Keratinocyte (primary cell): ENCODE results near the gene ETV5. TPM values are rescaled to one million over a fixed set of nuclear protein-coding genes. Genes with fewer than 3 reads are reported as not detected.

ENCODE experiments used
- DNase-seq: peaks from one replicate; pipeline ENCODE4 v3.0.0-alpha.2; 2011; ENCODE audit warnings: low read depth, missing footprints, low spot score
- FAIRE-seq: peaks from 2 replicates; lab custom pipeline; 2011; peaks lifted over from hg19 to GRCh38; lab: Jason Lieb, UNC
- H2AFZ ChIP-seq: 2 replicates; pipeline ENCODE4 v1.6.0; 2012; ENCODE audit warnings: low read length, control low read depth, inconsistent platforms; ENCODE audit not compliant: control insufficient read depth
- H3K27ac ChIP-seq: 2 replicates; pipeline ENCODE4 v1.5.1; 2011; ENCODE audit warnings: low read length; ENCODE audit not compliant: control insufficient read depth, insufficient read depth
- H3K27me3 ChIP-seq: 3 replicates; pipeline ENCODE4 v1.6.0; 2011; ENCODE audit warnings: low read length; ENCODE audit not compliant: control insufficient read depth, insufficient read depth; ENCODE audit errors: extremely low read depth
- H3K36me3 ChIP-seq, 2 experiments: 2 replicates in 1 of 2; 3 replicates in 1 of 2; pipeline ENCODE4 v1.5.1; 2011; ENCODE audit warnings: low read length in 2 of 2, mild to moderate bottlenecking in 1 of 2; ENCODE audit not compliant: control insufficient read depth in 2 of 2, insufficient read depth in 2 of 2; ENCODE audit errors: extremely low read depth in 1 of 2
- H3K4me1 ChIP-seq: 3 replicates; pipeline ENCODE4 v1.5.1; 2011; ENCODE audit warnings: low read length; ENCODE audit not compliant: control insufficient read depth, insufficient read depth; ENCODE audit errors: extremely low read depth
- H3K4me2 ChIP-seq: 3 replicates; pipeline ENCODE4 v1.6.0; 2011; ENCODE audit warnings: low read depth, low read length; ENCODE audit not compliant: control insufficient read depth, insufficient read depth; ENCODE audit errors: extremely low read depth
- H3K4me3 ChIP-seq, 3 experiments: fragments of 200-600 bp in 1 of 3; sonication (generic) in 1 of 3; 2 replicates in 2 of 3; 3 replicates in 1 of 3; pipeline ENCODE4 v1.5.1; 2011 to 2016; ENCODE audit warnings: low read length in 3 of 3, mild to moderate bottlenecking in 3 of 3, control low read depth in 2 of 3, inconsistent platforms in 1 of 3, low read depth in 1 of 3, mixed read lengths in 1 of 3, mixed run types in 1 of 3, moderate library complexity in 1 of 3; ENCODE audit not compliant: control insufficient read depth in 2 of 3, insufficient read depth in 2 of 3; ENCODE audit errors: extremely low read depth in 1 of 3
- H3K79me2 ChIP-seq: 2 replicates; pipeline ENCODE4 v1.6.0; 2012; ENCODE audit warnings: low read length; ENCODE audit not compliant: control insufficient read depth, insufficient read depth
- H3K9ac ChIP-seq: 3 replicates; pipeline ENCODE4 v1.6.0; 2011; ENCODE audit warnings: low read length; ENCODE audit not compliant: control insufficient read depth, insufficient read depth; ENCODE audit errors: extremely low read depth
- H3K9me1 ChIP-seq: 3 replicates; pipeline ENCODE4 v1.6.0; 2011; ENCODE audit warnings: low read length; ENCODE audit not compliant: control insufficient read depth, insufficient read depth; ENCODE audit errors: extremely low read depth
- H3K9me3 ChIP-seq: 2 replicates; pipeline ENCODE4 v1.5.1; 2012; ENCODE audit warnings: low read depth, low read length; ENCODE audit not compliant: control insufficient read depth
- H4K20me1 ChIP-seq: 3 replicates; pipeline ENCODE4 v1.6.0; 2011; ENCODE audit warnings: low read length; ENCODE audit not compliant: control insufficient read depth, insufficient read depth; ENCODE audit errors: extremely low read depth
- EZH2 ChIP-seq: IDR thresholded peaks from one replicate; pipeline ENCODE4 v1.6.1; 2012; ENCODE audit warnings: inconsistent platforms, mild to moderate bottlenecking, low read length, moderate library complexity
- dilution Hi-C: fragments of 300-500 bp; cut with MboI; formaldehyde crosslinking; loops from one replicate; pipeline ENCODE4 v1.7.0; 2020; ENCODE audit warnings: low sequenced_read_pairs; ENCODE audit not compliant: extremely low pct_ligation_motif_present
- polyA plus RNA-seq, 5 experiments: library from polyadenylated mRNA; depleted of rRNA in 3 of 5; stranded (reverse) in 3 of 5; stranded (forward) in 1 of 5; unstranded in 1 of 5; fragments of >200 nt; gene quantifications; 1 replicate in 1 of 5; 2 replicates in 3 of 5; 3 replicates in 1 of 5; pipeline versions ENCODE4 v1.2.1 to v1.2.3, GENCODE V29; 2011 to 2012; ENCODE audit warnings: missing spikeins in 2 of 5, low read depth in 1 of 5, low replicate concordance in 1 of 5
- TF ChIP-seq, protein P1 (sequence below), 3 experiments: IDR thresholded peaks in 1 of 3; conservative IDR thresholded peaks in 1 of 3; optimal IDR thresholded peaks in 1 of 3; 2 replicates in 2 of 3; 3 replicates in 1 of 3; pipeline versions ENCODE3 to v1.5.1; 2011; ENCODE audit warnings: low read length in 3 of 3, mild to moderate bottlenecking in 3 of 3, moderate library complexity in 2 of 3, control low read depth in 1 of 3, inconsistent platforms in 1 of 3; ENCODE audit not compliant: insufficient read depth in 2 of 3; ENCODE audit errors: extremely low read depth in 1 of 3

The ETV5 gene
- polyA plus RNA-seq, 1 donor (not counting 4 experiments of a cell fraction or from before 2014, with no cell fraction given): 28.7 TPM

DNA sequence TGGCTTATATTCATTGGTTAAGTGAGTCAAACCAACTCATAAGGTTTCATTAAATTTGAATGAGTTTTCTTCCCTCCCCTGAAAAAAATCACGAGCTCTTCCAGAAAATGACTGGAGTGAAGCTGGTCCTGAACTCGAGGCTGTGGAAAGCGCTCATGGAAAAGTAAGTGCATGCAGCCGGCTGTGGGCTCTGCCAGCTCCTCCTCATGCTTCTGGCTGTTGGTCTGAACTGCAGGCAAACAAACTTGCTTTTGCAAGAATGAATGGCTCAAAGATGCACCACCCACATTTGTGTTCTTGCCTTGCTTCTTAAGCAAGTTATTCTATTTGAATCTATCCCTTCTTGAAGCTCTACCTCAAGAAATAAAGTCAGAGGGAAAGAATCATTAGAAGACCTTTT, 6.2 kb downstream of the ETV5 start:
- Histone ChIP-seq H3K9ac (no peak overlapping the region), H3K27ac (no peak overlapping the region), H3K36me3 (peaks cover 4 to 15% of the 10 kb centered on the region in 2 experiments), H4K20me1 (no peaks in the 10 kb centered on the region), H3K4me2 (no peak overlapping the region), H3K9me1 (no peaks in the 10 kb centered on the region), H3K27me3 (no peaks in the 10 kb centered on the region), H3K79me2 (peaks cover 21% of the 10 kb centered on the region), H3K4me3 (no peak overlapping the region), H3K9me3 (no peaks in the 10 kb centered on the region), H2AFZ (no peak overlapping the region), H3K4me1 (peaks cover 48% of the 10 kb centered on the region)
- dilution Hi-C loops: no loop called here
- TF ChIP-seq, protein P1, sequence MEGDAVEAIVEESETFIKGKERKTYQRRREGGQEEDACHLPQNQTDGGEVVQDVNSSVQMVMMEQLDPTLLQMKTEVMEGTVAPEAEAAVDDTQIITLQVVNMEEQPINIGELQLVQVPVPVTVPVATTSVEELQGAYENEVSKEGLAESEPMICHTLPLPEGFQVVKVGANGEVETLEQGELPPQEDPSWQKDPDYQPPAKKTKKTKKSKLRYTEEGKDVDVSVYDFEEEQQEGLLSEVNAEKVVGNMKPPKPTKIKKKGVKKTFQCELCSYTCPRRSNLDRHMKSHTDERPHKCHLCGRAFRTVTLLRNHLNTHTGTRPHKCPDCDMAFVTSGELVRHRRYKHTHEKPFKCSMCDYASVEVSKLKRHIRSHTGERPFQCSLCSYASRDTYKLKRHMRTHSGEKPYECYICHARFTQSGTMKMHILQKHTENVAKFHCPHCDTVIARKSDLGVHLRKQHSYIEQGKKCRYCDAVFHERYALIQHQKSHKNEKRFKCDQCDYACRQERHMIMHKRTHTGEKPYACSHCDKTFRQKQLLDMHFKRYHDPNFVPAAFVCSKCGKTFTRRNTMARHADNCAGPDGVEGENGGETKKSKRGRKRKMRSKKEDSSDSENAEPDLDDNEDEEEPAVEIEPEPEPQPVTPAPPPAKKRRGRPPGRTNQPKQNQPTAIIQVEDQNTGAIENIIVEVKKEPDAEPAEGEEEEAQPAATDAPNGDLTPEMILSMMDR (optimal IDR thresholded peaks at IDR 0.05 in 1 of 3, IDR thresholded peaks at IDR 0.05 in 1 of 3, conservative IDR thresholded peaks at IDR 0.05 in 1 of 3; ENCODE audit: extremely low read depth in 1 of 3, insufficient read depth in 2 of 3, low read length in 3 of 3): no peak
- no peak for TF ChIP-seq EZH2
- no peak for FAIRE-seq
- no peak for DNase-seq

DNA sequence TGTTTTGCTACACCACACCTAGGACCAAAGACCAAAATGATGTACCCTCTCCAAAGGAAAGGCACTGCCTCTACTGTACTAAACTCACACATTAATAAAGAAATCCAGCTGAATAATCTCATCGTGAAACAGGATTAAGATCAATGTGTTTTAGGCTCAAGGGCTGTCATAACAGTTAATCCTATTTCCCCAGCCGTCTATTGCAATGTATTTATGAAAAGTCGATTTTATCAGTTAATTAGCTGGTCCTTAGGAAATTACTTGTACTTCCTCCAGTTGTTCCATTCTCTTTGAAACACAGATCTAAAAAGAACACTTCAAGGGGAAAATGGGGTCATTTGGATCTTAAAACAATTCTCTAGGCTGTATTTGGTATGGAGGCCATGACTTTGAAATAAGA, 8.5 kb downstream of the ETV5 start:
- TF ChIP-seq EZH2: no peak
- TF ChIP-seq, protein P1 (optimal IDR thresholded peaks at IDR 0.05 in 1 of 3, IDR thresholded peaks at IDR 0.05 in 1 of 3, conservative IDR thresholded peaks at IDR 0.05 in 1 of 3; ENCODE audit: extremely low read depth in 1 of 3, insufficient read depth in 2 of 3, low read length in 3 of 3): no peak
- dilution Hi-C loops: no loop called here
- H3K4me1 ChIP-seq: peaks cover 50% of the 10 kb centered on the region
- peaks cover 1% of the 10 kb centered on the region for H3K79me2 ChIP-seq
- H4K20me1 ChIP-seq: no peaks in the 10 kb centered on the region
- no peak overlapping the region for H3K9ac ChIP-seq
- H3K4me3 ChIP-seq: no peak overlapping the region
- FAIRE-seq (no peak), DNase-seq (no peak)
- no peak overlapping the region for H3K4me2 ChIP-seq
- no peaks in the 10 kb centered on the region for H3K27me3 ChIP-seq
- no peaks in the 10 kb centered on the region for H3K9me3 ChIP-seq
- H3K9me1 ChIP-seq: peaks cover 2% of the 10 kb centered on the region
- no peak overlapping the region for H3K27ac ChIP-seq
- H2AFZ ChIP-seq: no peak overlapping the region
- peaks cover 5 to 28% of the 10 kb centered on the region in 2 experiments for H3K36me3 ChIP-seq
